ENCODE data around the gene ZNF248. TPM values are rescaled to one million over a fixed set of nuclear protein-coding genes. Genes with fewer than 3 reads are reported as not detected.

ZNF248 gene
- total RNA-seq, 2 experiments from 2014 or later: 13.4 to 16.0 TPM

DNA sequence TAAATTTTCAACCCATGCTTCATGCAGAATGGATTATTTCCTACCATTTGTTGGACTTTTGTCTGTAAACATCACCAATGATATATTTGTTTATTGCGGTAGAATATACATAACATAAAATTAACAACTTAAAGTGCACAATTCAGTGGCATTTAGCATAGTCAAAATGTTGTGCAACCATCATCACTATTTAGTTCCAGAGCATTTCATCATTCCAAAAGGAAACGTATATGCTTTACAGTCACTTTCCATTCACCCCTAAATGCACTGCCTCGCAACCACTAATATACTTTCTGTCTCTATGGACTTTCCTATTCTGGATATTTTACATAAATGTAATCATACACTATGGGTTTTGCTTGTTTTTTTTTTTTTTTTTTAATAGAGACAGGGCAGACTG is 11.4 kb upstream of the ZNF248 start:
- ChIA-PET CTCF (ENCODE audit: unreplicated experiment) (no interaction called here), POLR2A (no interaction called here)
- Histone ChIP-seq H4K20me1 (ENCODE audit: insufficient read depth, low read length) (no peaks in the 10 kb centered on the region), H3K27ac (ENCODE audit: low read depth, low read length, poor library complexity, severe bottlenecking) (no peak overlapping the region), H2AFZ (ENCODE audit: low read length) (no peak overlapping the region), H3K36me3 (ENCODE audit: insufficient read depth, low read length) (no peaks in the 10 kb centered on the region), H3K4me1 (ENCODE audit: insufficient read depth, low read length, poor library complexity, severe bottlenecking) (peaks cover 18% of the 10 kb centered on the region), H3K9me2 (ENCODE audit: insufficient read depth, low read length) (no peaks in the 10 kb centered on the region), H3K4me2 (ENCODE audit: low read length) (no peak overlapping the region), H3K4me3 (ENCODE audit: low read depth, low read length, poor library complexity, severe bottlenecking) (no peak overlapping the region), H3K9me3 (ENCODE audit: low read length) (no peaks in the 10 kb centered on the region), H3K79me2 (ENCODE audit: insufficient read depth, low read depth, low read length) (no peaks in the 10 kb centered on the region)
- TF ChIP-seq CTCF (conservative IDR thresholded peaks at IDR 0.05; ENCODE audit: low read length) (no peak), EZH2phosphoT487 (IDR thresholded peaks at IDR 0.05; ENCODE audit: borderline replicate concordance, low read depth, low read length) (no peak)
- no TSS peak for BruUV-seq (replicated peaks)
- intact Hi-C loops (cut with micrococcal nuclease; ENCODE audit: unreplicated experiment): no loop called here
- no peak for DNase-seq (ENCODE audit: low spot score)

DNA sequence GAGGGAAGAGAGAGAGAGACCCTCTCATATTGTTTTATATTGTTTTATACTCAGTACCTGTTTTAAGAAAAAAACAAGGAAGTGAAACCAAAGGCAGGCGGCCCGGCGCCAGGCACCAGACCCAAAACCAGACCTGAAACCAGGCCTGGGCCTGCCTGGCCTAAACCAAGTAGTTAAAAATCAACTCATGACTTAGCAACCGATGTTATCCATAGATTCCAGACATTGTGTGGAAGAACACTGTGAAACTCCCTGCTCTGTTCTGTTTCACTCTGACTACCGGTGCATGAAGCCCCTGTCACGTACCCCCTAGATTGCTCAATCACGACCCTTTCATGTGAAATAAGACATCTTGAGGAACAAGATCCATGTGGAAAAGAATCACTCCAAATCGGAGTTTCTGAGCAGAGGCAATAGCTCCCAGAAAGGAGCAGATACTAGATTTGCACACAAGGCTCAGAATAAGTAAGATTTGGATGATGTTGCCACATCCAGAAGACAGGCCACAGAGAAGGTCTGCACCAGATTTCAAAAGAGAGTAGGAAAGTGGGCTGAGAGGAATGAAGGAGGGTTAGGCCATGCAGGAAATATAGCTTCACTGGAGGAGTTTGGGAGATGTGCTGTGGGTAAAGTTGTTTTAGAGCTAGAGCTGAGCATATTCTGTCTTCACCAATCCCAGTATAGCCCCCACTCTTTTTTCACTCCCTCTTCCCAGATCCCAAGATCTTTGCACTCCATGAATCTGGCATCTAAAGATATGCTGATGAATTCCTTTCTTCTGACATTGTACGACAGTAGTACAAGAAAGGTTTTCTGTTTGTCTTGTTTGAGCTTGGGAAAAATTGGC is 8.8 kb upstream of the ZNF248 start:
- Histone ChIP-seq H3K4me2 (ENCODE audit: low read length) (peak overlapping the region; percentile 54), H2AFZ (ENCODE audit: low read length) (peak overlapping the region; percentile 91), H3K9me3 (ENCODE audit: low read length) (no peaks in the 10 kb centered on the region), H3K4me1 (ENCODE audit: insufficient read depth, low read length, poor library complexity, severe bottlenecking) (peaks cover 18% of the 10 kb centered on the region), H3K9me2 (ENCODE audit: insufficient read depth, low read length) (no peaks in the 10 kb centered on the region), H3K27ac (ENCODE audit: low read depth, low read length, poor library complexity, severe bottlenecking) (peak overlapping the region; percentile 50), H3K4me3 (ENCODE audit: low read depth, low read length, poor library complexity, severe bottlenecking) (peak overlapping the region; percentile 15), H4K20me1 (ENCODE audit: insufficient read depth, low read length) (no peaks in the 10 kb centered on the region), H3K36me3 (ENCODE audit: insufficient read depth, low read length) (no peaks in the 10 kb centered on the region), H3K79me2 (ENCODE audit: insufficient read depth, low read depth, low read length) (no peaks in the 10 kb centered on the region)
- TF ChIP-seq EZH2phosphoT487 (IDR thresholded peaks at IDR 0.05; ENCODE audit: borderline replicate concordance, low read depth, low read length): no peak
- TF ChIP-seq CTCF (conservative IDR thresholded peaks at IDR 0.05; ENCODE audit: low read length): no peak
- ChIA-PET CTCF (ENCODE audit: unreplicated experiment) (no interaction called here), POLR2A (interaction anchor here (0.6 to 2.1 kb wide), 5 partner anchors 10 to 1012 kb away, joined by 3 to 6 read pairs (median 4); no protein-coding TSS in a partner anchor)
- peak; percentile 79 for DNase-seq (ENCODE audit: low spot score)
- no TSS peak for BruUV-seq (replicated peaks)
- intact Hi-C loops (cut with micrococcal nuclease; ENCODE audit: unreplicated experiment): no loop called here

DNA sequence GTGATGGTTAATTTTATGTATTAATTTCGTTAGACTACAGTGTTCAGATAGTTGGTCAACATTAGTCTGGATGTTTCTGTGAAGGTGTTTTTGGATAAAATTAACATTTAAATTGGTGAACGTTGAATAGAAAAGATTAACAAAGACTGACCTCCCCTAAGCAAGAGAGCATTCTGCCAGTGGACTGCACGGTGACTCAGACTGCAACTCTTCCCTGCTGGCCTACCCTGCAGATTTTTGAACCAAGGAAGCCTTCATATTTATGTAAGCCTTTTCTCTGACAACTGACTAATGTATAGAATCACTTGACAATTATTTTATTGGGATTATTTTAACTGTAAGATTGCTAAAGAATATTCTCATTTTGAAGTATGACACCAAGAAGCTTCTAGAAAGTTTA is 7.9 kb upstream of the ZNF248 start:
- DNase-seq (ENCODE audit: low spot score): no peak
- peaks cover 18% of the 10 kb centered on the region for H3K4me1 ChIP-seq (ENCODE audit: insufficient read depth, low read length, poor library complexity, severe bottlenecking)
- BruUV-seq (replicated peaks): no TSS peak
- peak overlapping the region; percentile 50 for H3K27ac ChIP-seq (ENCODE audit: low read depth, low read length, poor library complexity, severe bottlenecking)
- no peak overlapping the region for H3K4me3 ChIP-seq (ENCODE audit: low read depth, low read length, poor library complexity, severe bottlenecking)
- TF ChIP-seq EZH2phosphoT487 (IDR thresholded peaks at IDR 0.05; ENCODE audit: borderline replicate concordance, low read depth, low read length) (no peak), CTCF (conservative IDR thresholded peaks at IDR 0.05; ENCODE audit: low read length) (no peak)
- H4K20me1 ChIP-seq (ENCODE audit: insufficient read depth, low read length): no peaks in the 10 kb centered on the region
- CTCF ChIA-PET (ENCODE audit: unreplicated experiment): no interaction called here
- no peaks in the 10 kb centered on the region for H3K9me2 ChIP-seq (ENCODE audit: insufficient read depth, low read length)
- H3K36me3 ChIP-seq (ENCODE audit: insufficient read depth, low read length): no peaks in the 10 kb centered on the region
- H2AFZ ChIP-seq (ENCODE audit: low read length): peak overlapping the region; percentile 91; the same call in 1 of the 2 replicates
- no peaks in the 10 kb centered on the region for H3K79me2 ChIP-seq (ENCODE audit: insufficient read depth, low read depth, low read length)
- H3K4me2 ChIP-seq (ENCODE audit: low read length): peak overlapping the region; percentile 54
- intact Hi-C loops (cut with micrococcal nuclease; ENCODE audit: unreplicated experiment): no loop called here
- POLR2A ChIA-PET: interaction anchor here (1.0 kb wide), 1 partner anchor 11 kb away, joined by 5 read pairs; no protein-coding TSS in a partner anchor
- H3K9me3 ChIP-seq (ENCODE audit: low read length): peaks cover 6% of the 10 kb centered on the region; the same call in 1 of the 2 replicates

Data from OCI-LY7 (cell line).